ENCODE results near the gene HLA-DQB1.

DNA sequence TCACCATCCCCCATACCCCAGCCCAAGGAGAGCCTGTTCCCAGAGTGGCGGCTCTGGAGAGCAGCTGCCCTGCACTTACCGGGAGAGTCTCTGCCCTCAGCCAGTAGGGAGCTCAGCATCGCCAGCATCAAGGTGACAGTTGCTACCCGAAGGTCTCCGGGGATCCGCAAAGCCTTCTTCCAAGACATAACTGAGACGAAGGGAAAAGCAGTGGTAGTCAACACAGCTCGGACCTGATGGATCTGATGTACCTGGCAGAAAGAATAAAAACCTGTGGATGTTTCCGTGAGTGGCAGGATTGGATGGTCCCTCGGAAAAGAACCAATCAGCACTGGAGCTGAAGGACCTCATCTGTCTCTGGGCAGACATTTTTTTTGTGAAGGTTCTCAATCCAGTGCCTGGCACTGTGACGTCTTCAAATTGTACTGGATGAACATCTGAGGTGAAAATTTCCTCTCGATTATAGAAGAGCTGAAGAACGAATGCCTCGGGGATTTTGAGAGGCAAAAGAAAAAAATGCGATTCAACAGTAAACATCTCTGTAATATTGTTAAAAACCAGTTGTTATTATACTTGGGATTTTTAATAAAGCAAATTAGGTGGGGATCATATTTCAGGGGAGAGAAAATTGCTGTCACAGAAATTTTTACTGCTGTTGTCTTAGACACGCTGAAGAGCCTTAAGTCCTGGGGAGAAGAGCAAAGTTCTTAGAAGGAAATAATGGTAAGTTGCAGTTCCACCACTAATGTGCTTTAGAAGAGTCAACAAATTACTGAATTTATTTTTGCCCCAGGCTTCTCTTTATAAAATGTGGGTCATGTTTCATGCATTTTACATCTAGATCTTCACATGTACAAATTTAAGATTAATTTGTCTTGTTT is at the start of gene HLA-DQB1:
- TF ChIP-seq, protein P1, sequence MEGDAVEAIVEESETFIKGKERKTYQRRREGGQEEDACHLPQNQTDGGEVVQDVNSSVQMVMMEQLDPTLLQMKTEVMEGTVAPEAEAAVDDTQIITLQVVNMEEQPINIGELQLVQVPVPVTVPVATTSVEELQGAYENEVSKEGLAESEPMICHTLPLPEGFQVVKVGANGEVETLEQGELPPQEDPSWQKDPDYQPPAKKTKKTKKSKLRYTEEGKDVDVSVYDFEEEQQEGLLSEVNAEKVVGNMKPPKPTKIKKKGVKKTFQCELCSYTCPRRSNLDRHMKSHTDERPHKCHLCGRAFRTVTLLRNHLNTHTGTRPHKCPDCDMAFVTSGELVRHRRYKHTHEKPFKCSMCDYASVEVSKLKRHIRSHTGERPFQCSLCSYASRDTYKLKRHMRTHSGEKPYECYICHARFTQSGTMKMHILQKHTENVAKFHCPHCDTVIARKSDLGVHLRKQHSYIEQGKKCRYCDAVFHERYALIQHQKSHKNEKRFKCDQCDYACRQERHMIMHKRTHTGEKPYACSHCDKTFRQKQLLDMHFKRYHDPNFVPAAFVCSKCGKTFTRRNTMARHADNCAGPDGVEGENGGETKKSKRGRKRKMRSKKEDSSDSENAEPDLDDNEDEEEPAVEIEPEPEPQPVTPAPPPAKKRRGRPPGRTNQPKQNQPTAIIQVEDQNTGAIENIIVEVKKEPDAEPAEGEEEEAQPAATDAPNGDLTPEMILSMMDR (IDR thresholded peaks at IDR 0.05), result no peak
- no peak for TF ChIP-seq POLR2A (IDR thresholded peaks at IDR 0.05)

Measured in right lobe of liver (tissue), 4 donors.